ENCODE results near the gene VGLL4. TPM values are rescaled to one million over a fixed set of nuclear protein-coding genes. Genes with fewer than 3 reads are reported as not detected.

The VGLL4 gene
- total and polyA plus RNA-seq, 2 of the 4 experiments (the other 2 are of a cell fraction), result 26.2 to 35.4 TPM

DNA sequence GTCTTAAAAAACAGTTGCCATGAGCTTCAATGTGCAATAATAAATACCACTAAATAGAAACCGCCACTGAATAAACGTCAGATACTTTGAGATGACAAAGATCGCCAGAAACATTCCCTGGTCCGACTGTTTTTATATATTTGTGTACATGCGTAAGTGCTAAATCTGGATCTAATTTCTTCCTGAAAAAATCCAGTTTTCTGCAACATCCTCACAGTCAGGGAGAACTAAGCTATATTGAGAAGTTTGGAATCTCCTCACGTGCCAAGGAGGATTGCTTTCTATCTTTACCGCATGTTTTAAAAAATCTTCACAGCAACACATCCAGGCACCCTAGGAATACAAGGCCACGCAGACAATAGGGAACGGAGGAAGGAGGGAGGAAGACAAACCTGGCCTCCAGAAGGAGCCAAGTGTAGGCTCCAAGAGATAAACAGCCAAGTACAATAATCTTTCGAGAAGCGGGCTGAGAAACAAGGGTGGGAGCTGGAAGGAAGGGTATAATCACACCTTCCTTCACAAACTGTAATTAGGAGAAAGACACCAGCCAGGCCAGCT is 5.7 kb downstream of the VGLL4 start:
- H2BK120ac ChIP-seq (ENCODE audit: low read depth, low read length), result peak overlapping the region; percentile 80
- peaks cover under 1 to 53% of the 10 kb centered on the region in 2 experiments; a peak in 3 of 4 replicates for H3K79me1 ChIP-seq (ENCODE audit: low read depth in 1 of 2, low read length in 2 of 2)
- DNase-seq, result peak; percentile 77
- H2BK15ac ChIP-seq (ENCODE audit: low read depth, low read length), result peak overlapping the region; percentile 75; the same call in 1 of the 3 replicates
- H3K14ac ChIP-seq (replicated peaks; ENCODE audit: low read depth, low read length), result peak overlapping the region; percentile 71
- peak overlapping the region; percentile 8; the same call in 1 of the 2 replicates for H2BK20ac ChIP-seq (ENCODE audit: low read depth, low read length)
- peaks cover 10% of the 10 kb centered on the region for H3K36me3 ChIP-seq (ENCODE audit: control insufficient read depth, insufficient read depth, low read length)
- in situ Hi-C loops (cut with MboI; ENCODE audit: low sequenced_read_pairs) (loop anchor here (5.0 kb wide), 1 partner anchor 36 kb away; no protein-coding TSS in a partner anchor), dilution Hi-C loops (cut with HindIII; ENCODE audit: low sequenced_read_pairs, unreplicated experiment) (no loop called here), intact Hi-C loops (cut with micrococcal nuclease) (no loop called here)
- H3K9me3 ChIP-seq (ENCODE audit: control insufficient read depth, insufficient read depth, low read length), result no peaks in the 10 kb centered on the region
- H3K9ac ChIP-seq (ENCODE audit: low read depth, low read length), result peak overlapping the region; percentile 83
- H3K9me1 ChIP-seq (ENCODE audit: insufficient read depth, low read length), result peaks cover 24% of the 10 kb centered on the region
- peak overlapping the region; percentile 71; the same call in 1 of the 2 replicates for H3K56ac ChIP-seq (ENCODE audit: extremely low read depth, insufficient read depth, low read length)
- peak overlapping the region; percentile 31 for H3K4me3 ChIP-seq (ENCODE audit: insufficient read depth, low read depth, low read length)
- CTCF ChIA-PET, result interaction anchor here (1.2 to 1.4 kb wide), 2 partner anchors 12 to 13 kb away, joined by 3 to 4 read pairs; no protein-coding TSS in a partner anchor
- no peak overlapping the region for H2AFZ ChIP-seq (replicated peaks; ENCODE audit: low read length, poor library complexity)
- peak overlapping the region; percentile 65; the same call in 1 of the 2 replicates for H2AK5ac ChIP-seq (ENCODE audit: low read depth, low read length)
- H3K23ac ChIP-seq (ENCODE audit: low read depth, low read length), result peak overlapping the region; percentile 90
- peak overlapping the region; percentile 51 for H2BK5ac ChIP-seq (ENCODE audit: low read depth, low read length, poor library complexity, severe bottlenecking)
- TF ChIP-seq, protein P1, sequence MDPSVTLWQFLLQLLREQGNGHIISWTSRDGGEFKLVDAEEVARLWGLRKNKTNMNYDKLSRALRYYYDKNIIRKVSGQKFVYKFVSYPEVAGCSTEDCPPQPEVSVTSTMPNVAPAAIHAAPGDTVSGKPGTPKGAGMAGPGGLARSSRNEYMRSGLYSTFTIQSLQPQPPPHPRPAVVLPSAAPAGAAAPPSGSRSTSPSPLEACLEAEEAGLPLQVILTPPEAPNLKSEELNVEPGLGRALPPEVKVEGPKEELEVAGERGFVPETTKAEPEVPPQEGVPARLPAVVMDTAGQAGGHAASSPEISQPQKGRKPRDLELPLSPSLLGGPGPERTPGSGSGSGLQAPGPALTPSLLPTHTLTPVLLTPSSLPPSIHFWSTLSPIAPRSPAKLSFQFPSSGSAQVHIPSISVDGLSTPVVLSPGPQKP (IDR thresholded peaks at IDR 0.05; ENCODE audit: borderline replicate concordance, low read depth, low read length), result no peak
- TF ChIP-seq FOS (IDR thresholded peaks at IDR 0.05; ENCODE audit: low read depth, low read length) (0 out of 2 replicates have a peak, but pooled peaks have one; percentile 24), BHLHE40 (IDR thresholded peaks at IDR 0.05; ENCODE audit: low read depth, low read length) (peak; percentile 93)
- TF ChIP-seq, protein P2, sequence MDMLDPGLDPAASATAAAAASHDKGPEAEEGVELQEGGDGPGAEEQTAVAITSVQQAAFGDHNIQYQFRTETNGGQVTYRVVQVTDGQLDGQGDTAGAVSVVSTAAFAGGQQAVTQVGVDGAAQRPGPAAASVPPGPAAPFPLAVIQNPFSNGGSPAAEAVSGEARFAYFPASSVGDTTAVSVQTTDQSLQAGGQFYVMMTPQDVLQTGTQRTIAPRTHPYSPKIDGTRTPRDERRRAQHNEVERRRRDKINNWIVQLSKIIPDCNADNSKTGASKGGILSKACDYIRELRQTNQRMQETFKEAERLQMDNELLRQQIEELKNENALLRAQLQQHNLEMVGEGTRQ (IDR thresholded peaks at IDR 0.05; ENCODE audit: low read depth, low read length), result peak; percentile 16; the same call in 1 of the 2 replicates
- peak overlapping the region; percentile 85 for H3K27ac ChIP-seq (ENCODE audit: insufficient read depth, low read length)
- WGBS, 2 experiments (ENCODE audit: extremely low coverage in 2 of 2, insufficient read length in 1 of 2), result no CpG with 5 or more reads among the region's 11 CpGs
- no peaks in the 10 kb centered on the region for H3K27me3 ChIP-seq (ENCODE audit: control insufficient read depth, insufficient read depth, low read length)
- ATAC-seq (ENCODE audit: low read depth), result peak; percentile 7
- peak overlapping the region; percentile 85 for H3K18ac ChIP-seq (ENCODE audit: low read depth, low read length)
- POLR2A ChIA-PET (ENCODE audit: unreplicated experiment), result interaction anchor here (1.2 kb wide), 1 partner anchor 31 kb away, joined by 3 read pairs; no protein-coding TSS in a partner anchor
- peak overlapping the region; percentile 83 for H4K5ac ChIP-seq (ENCODE audit: low read depth, low read length)
- peak overlapping the region; percentile 99 for H3K4me2 ChIP-seq (ENCODE audit: low read depth, low read length)
- H4K8ac ChIP-seq (ENCODE audit: low read depth in 2 of 2, low read length in 2 of 2), result peak overlapping the region; percentile 36 to 58; a peak in 3 of 4 replicates
- H3K4me1 ChIP-seq (ENCODE audit: control insufficient read depth, insufficient read depth, low read length), result peaks cover 39% of the 10 kb centered on the region
- no TSS peak for BruUV-seq (replicated peaks)
- H4K91ac ChIP-seq (ENCODE audit: insufficient read depth, low read depth, low read length), result peak overlapping the region; percentile 42
- H2AK9ac ChIP-seq (replicated peaks; ENCODE audit: low read depth, low read length, poor library complexity), result peak overlapping the region; percentile 20
- peaks cover 66% of the 10 kb centered on the region for H4K20me1 ChIP-seq (ENCODE audit: insufficient read depth, low read length)
- H3K4ac ChIP-seq (ENCODE audit: low read depth, low read length), result peak overlapping the region; percentile 70

All from IMR-90 (cell line).